GM21381 (cell line): Measurements from ENCODE around the gene SPCS3.
"Not testable (repeated sequence)": the region's sequence is repeated elsewhere in the genome, so short reads cannot be mapped to it uniquely, and the experiment has no call there.

Source experiments
- ATAC-seq: cut with Tn5 transposase; IDR thresholded peaks from one replicate; pipeline ENCODE4 v1.9.1; 2021; ENCODE audit warnings: mild to moderate bottlenecking, moderate library complexity; ENCODE audit not compliant: unreplicated experiment

The SPCS3 gene

DNA sequence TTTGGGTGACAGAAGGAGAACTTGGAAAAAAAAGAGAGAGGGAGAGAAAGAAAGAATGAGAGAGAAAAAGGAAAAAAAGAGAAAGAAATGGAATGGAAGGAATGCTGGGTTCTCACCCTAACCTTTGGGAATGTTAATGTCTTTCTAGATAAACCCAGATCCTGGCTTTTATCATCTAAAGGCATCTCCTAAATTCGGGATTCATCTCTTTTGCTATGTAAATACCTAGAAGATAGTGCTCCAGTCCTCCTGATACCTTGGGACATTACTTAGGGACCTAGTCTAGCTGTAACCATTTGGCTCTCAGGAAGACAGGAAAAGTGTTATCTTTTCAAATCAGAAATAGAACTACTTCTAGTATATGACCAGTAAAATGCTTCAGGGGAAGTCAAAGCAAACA is 15.8 kb upstream of the SPCS3 start:
- ATAC-seq, result no peak

DNA sequence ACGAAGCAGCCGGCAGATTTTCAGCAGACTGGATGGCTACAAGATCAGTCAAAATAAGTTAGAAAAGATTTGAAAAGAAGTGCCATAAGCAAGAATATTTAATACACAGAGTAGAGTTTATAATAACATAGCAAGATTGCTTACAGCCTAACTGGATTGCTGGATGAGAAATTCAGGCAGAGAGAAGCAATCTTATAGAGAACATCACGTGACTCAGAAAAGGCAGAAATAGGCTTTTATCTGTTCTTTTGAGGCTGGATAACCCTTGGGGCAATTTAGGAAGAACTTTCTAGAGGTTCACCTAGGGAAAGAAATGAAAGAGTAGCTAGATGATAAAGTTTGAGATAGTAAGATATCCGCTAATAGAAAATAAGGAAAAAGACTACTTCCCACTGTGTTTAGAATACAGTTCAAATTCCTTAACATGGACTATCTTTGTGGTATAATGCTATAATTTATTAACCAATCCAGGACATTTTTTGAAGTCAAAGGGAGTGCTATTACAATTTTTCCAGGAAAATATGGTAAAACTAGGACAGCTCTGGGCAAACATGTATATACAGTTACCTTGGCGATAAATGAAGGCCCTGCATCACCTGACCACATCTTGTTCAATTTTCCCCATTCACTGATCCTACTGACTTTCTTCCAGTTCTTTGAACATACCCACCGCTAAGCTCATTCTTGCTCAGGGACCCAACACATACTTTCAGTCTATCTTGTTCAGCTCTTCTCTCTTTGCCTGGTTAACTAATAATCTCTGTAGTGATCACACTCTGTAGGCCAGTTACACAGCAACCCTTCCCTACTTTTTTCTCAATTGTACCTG is 12.7 kb upstream of the SPCS3 start:
- ATAC-seq, result no peak

DNA sequence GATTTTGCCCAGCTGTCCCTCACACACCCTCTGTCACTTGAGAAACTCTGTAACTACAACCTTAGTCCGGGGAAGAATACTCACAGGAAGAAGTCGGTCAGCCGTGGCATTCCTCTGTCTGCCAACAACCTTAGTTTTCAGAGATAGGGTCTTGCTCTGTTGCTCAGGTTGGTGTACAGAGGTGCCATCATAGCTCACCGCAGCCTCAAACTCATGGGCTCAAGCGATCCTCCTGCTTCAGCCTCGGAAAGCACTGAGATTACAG is 12.2 kb upstream of the SPCS3 start:
- no peak for ATAC-seq

DNA sequence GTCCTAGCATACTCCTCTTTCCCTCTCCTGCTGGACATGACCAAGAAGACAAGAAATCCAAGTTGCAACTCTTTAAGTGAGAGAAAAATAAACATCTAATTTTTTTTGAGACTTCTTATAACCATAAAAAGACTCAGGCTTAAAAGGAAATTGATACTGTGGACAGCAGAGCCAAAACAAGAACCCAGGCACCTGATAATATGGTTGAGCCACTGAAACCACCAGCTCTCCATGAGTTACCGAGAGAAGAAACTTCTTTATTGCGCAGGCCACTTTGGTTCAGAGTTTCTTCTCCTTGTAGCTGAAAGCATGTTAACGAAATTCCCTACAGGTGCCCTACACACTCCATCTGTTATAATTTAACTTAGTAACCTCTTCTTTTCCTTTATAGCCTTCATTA is 11.3 kb upstream of the SPCS3 start:
- peak; percentile 51 for ATAC-seq

DNA sequence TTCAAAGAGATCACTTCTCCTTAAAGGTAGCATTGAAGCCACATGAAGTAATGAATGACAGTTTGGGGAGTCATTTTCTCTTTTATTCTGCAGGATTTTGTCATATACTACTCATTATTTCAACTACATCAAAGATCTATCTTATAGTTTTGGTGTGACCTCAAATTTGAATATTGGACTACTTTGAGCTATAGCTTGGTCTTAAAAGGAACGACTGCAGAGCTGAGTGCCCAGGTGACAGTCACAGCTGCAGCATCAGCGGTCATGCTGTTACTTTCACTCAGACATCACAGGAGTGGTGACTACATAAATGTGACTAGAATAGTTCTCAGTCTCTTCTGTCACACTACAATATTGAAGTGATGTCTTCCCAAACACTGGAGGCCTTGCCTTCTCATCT is 10.7 kb upstream of the SPCS3 start:
- peak; percentile 99 for ATAC-seq

DNA sequence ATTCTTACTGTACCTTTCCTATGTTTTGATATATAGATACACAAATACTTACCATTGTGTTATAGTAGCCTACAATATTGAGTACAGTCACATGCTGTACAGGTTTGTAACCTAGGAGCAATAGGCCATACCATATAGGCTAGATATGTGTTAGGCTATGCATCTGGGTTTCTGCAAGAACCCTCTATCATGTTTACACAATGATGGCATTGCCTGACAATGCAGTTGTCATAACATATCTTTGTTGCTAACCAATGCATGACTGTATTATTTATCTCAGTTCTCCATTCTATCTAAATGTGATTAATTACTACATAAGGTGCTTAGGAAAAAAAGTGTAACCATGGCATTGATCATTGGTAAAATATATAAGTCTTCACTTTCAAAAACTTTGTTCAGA is 10.0 kb upstream of the SPCS3 start:
- no peak for ATAC-seq

DNA sequence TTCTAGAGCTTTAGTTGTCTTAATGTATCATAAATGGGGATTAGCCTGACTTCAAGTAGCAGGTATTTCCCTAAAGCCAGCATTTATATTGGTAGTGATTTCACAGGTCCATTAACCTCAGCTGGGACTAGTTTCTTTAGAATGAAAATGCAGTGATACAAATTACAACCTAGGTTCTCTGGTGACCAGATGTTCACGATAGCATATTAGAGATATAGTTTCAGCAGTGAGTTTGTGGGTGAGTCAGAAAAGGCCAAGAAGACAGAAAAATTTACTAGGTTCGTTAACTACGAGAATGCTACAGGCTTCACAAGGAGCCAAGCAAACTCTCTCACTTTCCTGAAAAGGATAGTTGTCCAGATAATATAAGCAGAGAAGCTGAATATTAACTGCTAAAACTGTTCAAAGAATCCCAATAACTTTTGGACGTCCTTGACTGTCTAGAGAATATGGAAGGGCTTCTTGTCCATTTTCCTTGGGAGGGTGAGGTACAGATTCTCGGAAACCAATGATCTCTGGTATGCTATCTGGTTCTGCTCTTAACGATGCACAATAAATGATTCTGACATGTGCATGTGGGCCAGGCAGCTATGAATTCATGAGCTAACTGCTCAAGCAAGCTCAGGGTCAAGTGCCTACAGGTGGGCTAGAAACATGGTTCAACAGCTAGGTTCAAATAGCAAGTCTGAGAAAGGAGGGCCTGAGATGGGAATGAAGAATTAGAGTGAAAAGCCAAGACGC is 6.0 kb upstream of the SPCS3 start:
- no peak for ATAC-seq

DNA sequence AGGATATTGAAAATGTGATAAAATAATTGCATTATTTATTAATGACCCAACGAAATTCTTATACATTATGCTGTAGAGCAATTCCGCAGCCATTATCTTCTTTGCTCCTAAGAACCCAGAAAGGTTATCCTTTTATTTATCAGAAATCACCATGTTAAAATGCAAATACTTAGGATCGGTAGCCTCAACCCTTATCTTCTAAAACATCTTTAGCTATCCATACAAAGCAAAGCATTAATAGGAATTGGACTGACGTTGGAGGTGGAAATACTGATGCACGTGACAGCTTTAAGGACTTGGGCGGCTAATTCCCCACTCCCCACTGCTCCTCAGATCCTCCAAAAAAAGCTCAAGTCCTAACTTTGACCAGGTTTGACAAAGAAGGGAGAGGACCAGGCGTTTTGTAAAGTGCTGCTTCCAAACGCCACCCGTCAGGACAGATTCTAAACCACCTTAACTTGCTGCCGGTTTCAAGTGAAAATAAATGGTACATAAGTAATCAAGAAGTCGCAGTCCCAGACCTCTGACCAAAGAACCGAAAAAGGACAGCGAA is 539 bp upstream of the SPCS3 start:
- ATAC-seq, result no peak

DNA sequence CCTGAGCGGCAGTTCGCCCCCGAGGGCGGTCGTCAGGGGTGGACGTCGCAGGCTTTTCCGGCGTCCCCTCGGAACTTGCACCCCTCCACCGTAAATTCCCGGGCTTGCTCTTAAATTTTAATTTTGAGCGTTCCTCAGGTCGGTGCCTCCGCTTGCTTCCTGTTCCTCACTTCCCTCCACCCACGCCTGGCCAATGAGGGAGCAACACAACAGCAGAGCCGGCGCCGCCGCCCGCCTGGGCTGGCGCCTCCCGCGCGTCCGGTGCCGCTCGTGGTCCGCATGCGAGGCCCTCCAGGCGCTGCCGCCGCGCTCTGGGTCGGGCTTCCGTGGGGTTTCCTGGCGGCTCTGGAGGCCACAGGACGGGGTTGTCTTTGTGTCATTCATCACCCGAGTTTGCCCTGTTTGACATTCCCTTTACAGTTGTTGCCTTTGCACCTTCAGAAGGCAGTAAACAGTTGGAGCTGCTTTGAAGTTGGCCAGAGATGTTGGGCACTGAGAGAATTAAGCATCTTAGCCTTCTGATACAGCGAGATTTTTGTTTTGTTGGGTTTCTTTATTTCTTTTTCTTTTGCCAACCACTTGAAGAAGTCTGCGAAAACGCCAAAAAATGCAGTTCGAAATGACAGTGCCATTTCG is 692 bp downstream of the SPCS3 start:
- peak; percentile 69 for ATAC-seq

DNA sequence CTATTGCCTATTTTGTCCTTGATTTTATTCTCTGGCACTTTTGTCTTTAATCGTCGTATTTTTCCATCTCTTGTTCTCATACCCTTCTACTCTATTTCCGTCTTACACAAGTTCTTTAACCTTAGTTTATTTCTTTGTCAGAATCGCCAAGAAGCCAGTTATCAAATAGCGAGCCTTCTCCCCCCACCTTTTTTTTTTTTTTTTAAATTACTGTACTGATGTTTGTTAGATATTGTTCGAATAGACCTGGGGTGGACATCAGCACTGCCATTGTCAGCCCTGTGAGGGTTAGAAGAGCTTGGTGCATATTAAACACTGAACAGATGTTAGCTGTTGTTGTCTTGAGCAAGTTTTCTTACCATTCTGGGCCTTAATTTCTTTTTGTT is 1.2 kb downstream of the SPCS3 start:
- ATAC-seq, result no peak

DNA sequence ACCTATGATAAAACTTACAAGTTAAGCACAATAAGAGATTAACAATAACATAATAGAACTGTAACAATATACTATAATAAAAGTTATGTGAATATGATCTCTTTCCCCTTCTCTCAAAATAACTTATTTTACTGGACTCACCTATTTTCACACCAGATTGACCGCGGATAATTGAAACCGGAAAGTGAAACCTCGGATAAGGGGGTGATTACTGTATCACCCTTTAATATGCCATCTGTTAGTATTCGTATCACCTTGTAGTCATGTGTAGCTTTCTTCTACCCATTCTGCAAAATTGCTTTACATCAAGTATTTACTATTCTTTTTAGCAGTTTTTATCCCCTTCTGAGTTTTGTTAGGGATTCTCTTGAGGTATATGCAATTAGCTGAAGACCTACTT is 1.8 kb downstream of the SPCS3 start:
- no peak for ATAC-seq

DNA sequence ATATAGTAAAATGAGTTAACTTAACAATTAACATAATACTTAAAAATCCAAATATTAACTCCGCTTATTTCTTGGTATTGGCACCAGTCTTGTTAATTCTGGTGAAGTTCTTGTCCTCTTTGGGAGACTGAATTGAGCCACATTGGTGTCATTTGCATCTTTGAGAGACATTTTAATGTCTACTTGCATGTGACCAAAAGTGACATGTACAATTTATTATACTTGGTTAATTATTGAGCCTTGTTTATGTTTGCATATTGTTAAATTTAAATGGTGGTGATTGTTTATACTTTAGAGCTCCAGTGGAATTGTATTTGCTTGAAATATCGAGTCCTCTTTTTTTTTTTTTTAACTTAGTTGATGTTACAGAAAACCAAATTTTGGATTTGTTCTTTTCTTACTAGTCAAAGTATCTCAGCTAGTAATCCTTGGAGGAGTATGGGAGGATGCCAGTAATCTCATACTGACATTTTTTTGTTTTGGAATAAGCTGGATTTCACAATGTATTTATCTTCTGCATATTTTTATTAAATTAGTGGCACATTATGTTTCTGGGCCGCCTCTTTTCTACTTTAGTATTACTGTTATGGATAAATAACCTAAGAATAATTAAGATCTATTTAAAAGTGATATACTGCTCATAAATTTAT is 3.9 kb downstream of the SPCS3 start:
- no peak for ATAC-seq

DNA sequence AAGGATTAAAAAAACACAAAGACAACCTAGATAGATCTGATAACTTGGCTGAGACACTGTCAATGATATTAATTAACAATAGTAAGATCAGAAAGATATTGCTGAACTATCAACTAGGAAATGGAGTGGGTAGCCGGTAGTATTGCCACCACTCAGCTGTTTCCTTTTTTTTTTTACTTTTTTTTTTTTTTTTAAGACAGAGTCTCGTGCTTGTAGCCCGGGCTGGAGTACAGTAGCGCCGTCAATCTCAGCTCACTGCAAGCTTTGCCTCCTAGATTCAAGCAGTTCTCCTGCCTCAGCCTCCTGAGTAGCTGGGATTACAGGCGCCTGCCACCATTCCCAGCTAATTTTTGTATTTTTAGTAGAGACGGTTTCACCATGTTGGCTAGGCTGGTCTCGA is 5.1 kb downstream of the SPCS3 start:
- not testable (repeated sequence) for ATAC-seq

DNA sequence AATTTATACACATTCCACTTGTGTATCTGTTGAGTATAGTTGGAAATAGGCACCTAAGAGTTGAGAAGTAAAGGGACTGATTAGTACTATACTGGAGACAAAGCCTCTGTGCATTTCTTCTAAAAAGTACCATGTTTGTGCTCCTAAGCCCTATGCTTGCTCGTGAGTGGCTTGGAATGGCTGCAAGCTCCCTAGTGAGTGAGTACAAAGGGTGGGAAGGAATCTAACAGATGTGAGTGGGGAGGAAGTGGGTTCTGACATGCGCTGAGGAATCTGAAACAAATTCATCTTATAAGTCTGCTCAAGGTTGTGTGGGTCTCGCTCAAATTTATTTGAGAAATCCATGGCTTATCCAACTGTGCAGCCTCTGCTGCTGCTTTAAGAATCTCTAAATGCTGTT is 13.3 kb downstream of the SPCS3 start:
- ATAC-seq, result no peak

DNA sequence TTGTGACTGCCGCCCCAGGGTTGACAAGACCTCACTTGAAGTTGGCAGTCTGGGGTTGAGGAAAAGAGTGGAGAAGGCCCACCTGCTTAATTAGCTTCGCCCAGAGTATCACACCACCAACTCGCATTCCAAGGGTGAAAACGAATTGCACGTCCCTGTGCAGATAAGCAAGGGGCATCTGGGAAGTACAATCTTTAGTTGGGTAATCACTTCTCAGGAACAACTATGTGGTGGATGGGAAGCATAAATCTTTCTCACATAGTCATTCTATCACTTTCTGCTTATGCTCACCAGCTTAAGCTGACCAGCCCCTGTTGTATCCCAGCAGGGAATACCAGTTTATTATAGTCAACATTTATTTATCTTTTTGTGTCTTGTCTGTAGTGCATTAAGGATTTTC is 14.3 kb downstream of the SPCS3 start:
- ATAC-seq, result no peak

DNA sequence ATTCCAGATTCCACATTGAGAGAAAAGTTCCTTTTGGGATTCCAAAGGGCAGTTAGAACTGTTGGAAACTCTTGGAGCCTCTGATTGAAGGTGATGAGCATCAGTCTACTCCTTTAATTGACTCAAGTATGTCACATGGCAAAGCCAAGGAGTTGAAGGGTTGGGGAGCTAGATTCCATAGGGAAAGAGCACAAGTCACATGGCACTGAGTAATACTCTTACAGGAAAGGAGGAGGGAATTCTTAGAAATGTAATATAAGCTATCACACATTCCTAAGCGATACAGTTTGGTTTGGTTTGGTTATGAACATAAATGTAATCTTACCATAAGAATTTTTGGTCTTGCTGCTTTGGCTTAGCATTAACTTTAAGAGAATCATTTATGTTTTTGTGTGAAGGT is 15.7 kb downstream of the SPCS3 start:
- no peak for ATAC-seq

DNA sequence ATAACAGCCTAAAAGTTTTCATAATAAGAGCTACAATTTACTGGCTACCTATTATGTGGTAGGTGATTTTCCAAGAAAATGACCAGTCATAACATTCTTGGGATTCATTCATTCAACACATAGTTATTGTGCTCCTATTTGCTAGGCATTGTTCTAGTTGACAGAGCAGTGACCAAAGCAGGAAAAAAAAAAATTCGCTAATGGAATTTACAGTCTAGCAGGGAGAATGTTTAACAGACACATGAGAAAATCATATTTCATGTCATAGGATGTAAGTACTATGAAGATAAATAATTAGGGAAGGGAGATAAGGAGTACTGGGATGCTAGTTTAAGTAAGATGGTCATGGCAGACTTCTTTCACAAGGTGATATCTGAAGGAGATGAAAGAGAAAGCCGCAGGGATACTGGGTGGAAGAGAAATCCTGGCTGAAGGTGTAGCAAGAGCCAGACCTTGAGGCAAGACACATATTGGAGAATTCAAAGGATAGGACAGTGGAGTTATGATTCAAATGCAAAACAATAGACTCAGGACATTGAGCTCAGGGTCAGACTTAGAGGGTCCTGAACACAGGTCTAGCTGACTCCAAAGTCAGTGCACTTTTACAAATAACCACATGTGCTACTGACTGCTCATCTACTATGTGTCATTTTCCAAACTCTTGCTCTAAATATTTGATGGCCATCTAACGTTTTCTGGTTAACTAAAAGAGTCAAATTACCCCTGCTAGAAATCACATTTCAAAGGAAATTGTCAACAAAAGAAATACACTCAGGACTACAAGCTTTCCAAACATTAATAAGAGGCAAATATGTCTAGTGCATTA is 20.4 kb downstream of the SPCS3 start:
- no peak for ATAC-seq

DNA sequence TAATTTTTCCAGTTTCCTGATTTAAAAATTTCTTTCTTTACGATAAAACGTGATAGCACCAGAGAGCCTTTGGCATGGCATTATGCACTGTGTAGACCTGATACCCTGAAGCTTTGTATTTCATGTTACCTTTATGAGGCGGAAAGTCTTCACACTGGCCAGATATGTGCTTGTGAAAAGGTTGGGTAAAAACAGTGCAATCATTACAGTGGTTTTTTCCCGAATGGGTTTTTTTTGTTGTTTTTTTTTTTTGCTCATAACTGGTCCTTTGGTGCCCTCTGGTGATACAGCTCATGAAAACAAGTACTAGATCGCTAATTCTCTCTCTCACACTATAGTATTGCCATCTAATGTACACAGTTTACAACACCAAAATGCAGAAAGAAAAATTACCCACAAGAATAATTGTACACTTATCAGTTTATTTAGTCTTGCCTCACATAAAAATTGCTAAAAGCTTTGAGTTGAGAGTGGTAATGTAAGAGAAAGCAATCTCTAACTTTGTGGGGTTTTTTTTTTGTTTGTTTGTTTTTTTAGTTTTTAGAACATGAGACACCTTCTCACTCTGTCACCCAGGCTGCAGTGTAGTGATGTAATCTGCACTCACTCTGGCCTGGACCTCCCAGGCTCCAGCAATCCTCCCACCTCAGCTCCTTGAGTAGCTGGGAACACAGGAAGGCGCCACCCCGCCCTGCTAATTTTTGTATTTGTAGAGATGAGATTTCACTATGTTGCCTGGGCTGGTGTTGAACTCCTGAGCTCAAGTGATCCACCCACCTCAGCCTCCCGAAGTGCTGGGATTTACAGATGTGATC is 21.3 kb downstream of the SPCS3 start:
- peak; percentile 58 for ATAC-seq

DNA sequence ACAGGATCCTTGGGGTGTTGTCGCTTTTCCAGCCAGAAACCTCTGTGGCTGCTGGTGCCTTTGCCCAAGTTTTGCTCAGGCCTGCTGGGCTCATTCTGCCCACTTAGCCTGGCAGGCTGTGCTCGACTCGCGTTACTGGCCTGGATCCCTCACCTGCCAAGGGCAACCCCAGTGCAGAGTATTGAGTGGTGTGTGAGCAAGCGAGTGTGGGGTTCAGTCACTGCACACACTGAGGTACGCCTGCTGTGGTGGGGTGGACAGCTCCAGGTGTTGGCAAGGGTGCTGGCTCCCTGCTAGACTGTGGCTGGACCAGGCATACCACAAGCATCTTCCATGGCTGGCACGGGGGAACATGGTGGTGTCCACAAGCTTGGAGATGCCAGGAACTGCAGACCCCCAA is 22.6 kb downstream of the SPCS3 start:
- ATAC-seq, result no peak

DNA sequence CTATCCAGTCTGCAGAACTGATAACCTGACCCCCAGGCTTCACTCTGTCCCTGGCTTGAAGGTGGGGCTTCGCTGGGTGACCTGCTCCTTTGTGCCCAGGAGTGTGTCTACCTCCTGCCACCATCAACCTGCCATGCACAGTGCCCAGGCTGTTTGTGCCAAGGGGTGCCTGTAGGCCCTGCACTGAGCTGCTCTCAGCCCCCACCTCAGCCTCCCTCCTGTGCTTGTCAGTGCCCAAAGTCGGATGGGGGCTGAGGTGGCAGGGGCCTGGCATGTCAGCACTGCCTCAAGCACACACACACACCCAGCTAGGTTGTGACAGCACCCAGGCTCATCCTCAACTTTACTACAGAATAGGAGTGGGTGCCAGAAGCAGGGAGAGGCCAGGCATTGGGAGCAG is 23.5 kb downstream of the SPCS3 start:
- ATAC-seq, result no peak
